Testis (tissue), 2 donors: ENCODE data around the gene ATP2A3.

ENCODE experiments used
- POLR2A ChIP-seq: fragments of 450-650 bp; IDR thresholded peaks from one replicate; pipeline ENCODE4 v1.6.1; 2017; ENCODE audit warnings: antibody characterized with exemption, mild to moderate bottlenecking, moderate library complexity
- TF ChIP-seq, protein P1 (sequence below), 3 experiments: fragments of 450-650 bp in 2 of 3; fragments of 200-600 bp in 1 of 3; sonication (generic) in 1 of 3; IDR thresholded peaks; one replicate each; pipeline ENCODE4 v1.5.1; 2016 to 2019; ENCODE audit warnings: antibody characterized with exemption in 3 of 3, mild to moderate bottlenecking in 2 of 3, moderate library complexity in 1 of 3

DNA sequence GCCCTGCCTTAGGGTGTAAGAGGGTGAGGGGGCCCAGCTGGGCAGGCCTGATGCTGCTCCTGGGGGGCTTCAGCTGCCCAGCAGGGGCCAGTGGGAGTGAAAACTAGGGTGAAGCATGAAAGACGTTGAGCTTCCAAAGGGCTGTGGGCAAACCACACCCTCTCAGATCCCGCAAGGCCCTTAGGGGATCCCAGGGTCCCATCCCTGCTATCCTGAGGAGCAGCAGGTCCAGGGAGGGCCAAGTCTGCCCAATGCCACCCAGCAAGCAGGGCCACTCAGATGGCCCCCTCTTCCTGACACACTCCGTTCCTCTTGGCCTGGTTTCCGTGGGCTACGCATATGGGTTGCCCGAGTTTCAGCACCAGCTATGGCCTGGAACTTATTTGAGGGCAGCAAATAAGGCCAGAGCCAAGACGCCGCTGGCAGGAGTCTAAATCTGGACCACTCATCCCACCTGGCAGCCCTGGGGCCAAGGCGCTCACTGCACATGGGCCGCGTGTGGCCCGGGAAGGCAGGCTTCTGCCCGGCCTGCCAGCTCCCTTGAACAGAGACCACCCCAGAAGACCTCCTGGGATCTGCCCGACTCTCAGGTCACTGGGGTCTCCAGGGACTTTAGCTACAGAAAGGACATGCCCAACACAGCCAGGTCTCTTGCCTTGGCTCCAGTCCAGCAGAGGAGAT, 4.2 kb downstream of the ATP2A3 start:
- no peak for TF ChIP-seq POLR2A
- TF ChIP-seq, protein P1, sequence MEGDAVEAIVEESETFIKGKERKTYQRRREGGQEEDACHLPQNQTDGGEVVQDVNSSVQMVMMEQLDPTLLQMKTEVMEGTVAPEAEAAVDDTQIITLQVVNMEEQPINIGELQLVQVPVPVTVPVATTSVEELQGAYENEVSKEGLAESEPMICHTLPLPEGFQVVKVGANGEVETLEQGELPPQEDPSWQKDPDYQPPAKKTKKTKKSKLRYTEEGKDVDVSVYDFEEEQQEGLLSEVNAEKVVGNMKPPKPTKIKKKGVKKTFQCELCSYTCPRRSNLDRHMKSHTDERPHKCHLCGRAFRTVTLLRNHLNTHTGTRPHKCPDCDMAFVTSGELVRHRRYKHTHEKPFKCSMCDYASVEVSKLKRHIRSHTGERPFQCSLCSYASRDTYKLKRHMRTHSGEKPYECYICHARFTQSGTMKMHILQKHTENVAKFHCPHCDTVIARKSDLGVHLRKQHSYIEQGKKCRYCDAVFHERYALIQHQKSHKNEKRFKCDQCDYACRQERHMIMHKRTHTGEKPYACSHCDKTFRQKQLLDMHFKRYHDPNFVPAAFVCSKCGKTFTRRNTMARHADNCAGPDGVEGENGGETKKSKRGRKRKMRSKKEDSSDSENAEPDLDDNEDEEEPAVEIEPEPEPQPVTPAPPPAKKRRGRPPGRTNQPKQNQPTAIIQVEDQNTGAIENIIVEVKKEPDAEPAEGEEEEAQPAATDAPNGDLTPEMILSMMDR (IDR thresholded peaks at IDR 0.05): no peak
